Mammary epithelial cell (primary cell): ENCODE data around the gene NOXA1.

ENCODE experiments used
- CTCF ChIP-seq, 2 donors: IDR thresholded peaks in 1 of 2; conservative IDR thresholded peaks in 1 of 2; 2 replicates each; pipeline ENCODE4 v1.5.1; 2011 to 2012; ENCODE audit warnings: inconsistent platforms in 2 of 2, low read length in 2 of 2, mild to moderate bottlenecking in 2 of 2, control low read depth in 1 of 2, low read depth in 1 of 2; ENCODE audit not compliant: insufficient read depth in 1 of 2; ENCODE audit errors: extremely low read depth in 1 of 2
- EZH2 ChIP-seq: IDR thresholded peaks from 2 replicates; pipeline ENCODE4 v1.6.1; 2012; ENCODE audit warnings: low read length, inconsistent platforms, borderline replicate concordance

DNA sequence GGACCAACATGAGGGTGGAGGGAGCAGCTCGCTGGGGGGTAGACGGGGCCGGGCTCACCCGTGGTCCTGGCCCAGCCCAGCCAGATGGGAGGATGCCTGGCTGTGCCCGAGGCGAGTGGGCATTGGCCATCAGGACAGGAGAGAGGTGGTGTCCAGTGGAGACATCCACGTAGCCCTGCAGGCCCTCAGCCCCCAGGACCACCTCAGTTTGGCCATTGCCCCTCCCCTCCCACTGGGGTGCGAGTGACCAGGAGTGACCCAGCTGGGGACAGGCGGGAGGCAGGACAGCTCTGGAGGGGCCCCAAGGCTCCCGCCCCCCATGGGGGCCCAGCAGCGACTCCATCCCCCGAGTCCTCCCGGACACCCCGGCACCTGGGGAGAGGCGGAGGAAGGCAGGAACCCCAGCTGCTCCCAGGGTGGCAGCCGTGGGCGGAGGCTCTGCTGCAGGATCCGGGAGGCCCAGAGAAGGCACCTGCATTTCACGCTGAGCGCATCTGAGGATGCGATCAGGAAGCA, 8.3 kb downstream of the NOXA1 start:
- no peak for TF ChIP-seq CTCF (conservative IDR thresholded peaks at IDR 0.05 in 1 of 2, IDR thresholded peaks at IDR 0.05 in 1 of 2; ENCODE audit: extremely low read depth in 1 of 2, insufficient read depth in 1 of 2, low read depth in 1 of 2, low read length in 2 of 2)
- no peak for TF ChIP-seq EZH2
